HepG2 (cell line): ENCODE measurements around the gene TAL2. TPM values are rescaled to one million over a fixed set of nuclear protein-coding genes. Genes with fewer than 3 reads are reported as not detected.
A peak's percentile ranks its signal among the peaks of the same experiment; 100 is the strongest.

Experiments used
- ATAC-seq: fragments of 200-7000 bp; cut with Tn5 transposase; 3 replicates; pipeline ENCODE4 v1.9.1; 2020; ENCODE audit warnings: mild to moderate bottlenecking, moderate library complexity
- BruUV-seq: library from RNA; stranded (reverse); fragments of 400-500 nt; replicated peaks from 2 replicates; lab custom pipeline; 2021; lab: Mats Ljungman, UMichigan
- CTCF ChIA-PET: fragments of 300-600 bp; formaldehyde crosslinking; extraction: SDS; loops from one replicate; lab custom pipeline; 2021; ENCODE audit warnings: low total read pairs, inconsistent platforms, low intra/inter-chr PET ratio; lab: Yijun Ruan, JAX
- POLR2A ChIA-PET: fragments of 350-600 bp; sonication (Branson Sonifier 250); formaldehyde crosslinking; loops from one replicate; lab custom pipeline; 2020; ENCODE audit warnings: antibody characterized with exemption, inconsistent platforms; lab: Yijun Ruan, JAX
- DNase-seq: peaks from one replicate; pipeline ENCODE4 v3.0.0-alpha.2; 2015; ENCODE audit warnings: low spot score
- FAIRE-seq: peaks from 3 replicates; lab custom pipeline; 2011; peaks lifted over from hg19 to GRCh38; lab: Jason Lieb, UNC
- H2AFZ ChIP-seq: one replicate; pipeline ENCODE4 v1.6.1; 2011; ENCODE audit warnings: low read length, inconsistent platforms
- H3K27ac ChIP-seq: fragments of 300-600 bp; 3 replicates; pipeline ENCODE4 v1.8.0; 2011; ENCODE audit warnings: mixed run types, mild to moderate bottlenecking, mixed read lengths, low read length, inconsistent platforms; ENCODE audit not compliant: insufficient read depth; ENCODE audit errors: extremely low read length
- H3K27me3 ChIP-seq, 2 experiments: fragments of 200-600 bp in 1 of 2; 2 replicates in 1 of 2; 3 replicates in 1 of 2; pipeline versions ENCODE4 v1.6.0 to v1.8.0; 2011; ENCODE audit warnings: low read length in 2 of 2, mild to moderate bottlenecking in 2 of 2, moderate library complexity in 2 of 2, inconsistent platforms in 1 of 2; ENCODE audit not compliant: insufficient read depth in 2 of 2, control insufficient read depth in 1 of 2
- H3K36me3 ChIP-seq, 2 experiments: fragments of 200-600 bp in 1 of 2; replicated peaks in 1 of 2; 2 replicates in 1 of 2; 3 replicates in 1 of 2; pipeline versions ENCODE4 v1.5.1 to v1.8.0; 2011; ENCODE audit warnings: low read length in 2 of 2, inconsistent platforms in 1 of 2; ENCODE audit not compliant: insufficient read depth in 2 of 2, control insufficient read depth in 1 of 2
- H3K4me1 ChIP-seq: 2 replicates; pipeline ENCODE4 v1.5.1; 2012; ENCODE audit warnings: low read length, inconsistent platforms; ENCODE audit not compliant: insufficient read depth
- H3K4me2 ChIP-seq: 2 replicates; pipeline ENCODE4 v1.6.0; 2011; ENCODE audit warnings: low read depth, low read length, inconsistent platforms
- H3K4me3 ChIP-seq, 3 experiments: fragments of 200-600 bp in 1 of 3; sonication (generic), shearing (Covaris generic) in 1 of 3; replicated peaks in 1 of 3; 2 replicates each; pipeline ENCODE4 v1.5.1; 2011 to 2016; ENCODE audit warnings: low read length in 3 of 3, inconsistent platforms in 2 of 3, low read depth in 2 of 3, mild to moderate bottlenecking in 2 of 3, control low read depth in 1 of 3, mixed read lengths in 1 of 3; ENCODE audit not compliant: insufficient read depth in 1 of 3
- H3K79me2 ChIP-seq: one replicate; pipeline ENCODE4 v1.6.1; 2011; ENCODE audit warnings: low read length, inconsistent platforms; ENCODE audit not compliant: insufficient read depth
- H3K9ac ChIP-seq: 2 replicates; pipeline ENCODE4 v1.6.0; 2011; ENCODE audit warnings: mild to moderate bottlenecking, low read depth, low read length, inconsistent platforms; ENCODE audit not compliant: insufficient read depth
- H3K9me3 ChIP-seq: 2 replicates; pipeline ENCODE4 v1.5.1; 2012; ENCODE audit warnings: mild to moderate bottlenecking, low read length
- H4K20me1 ChIP-seq: 2 replicates; pipeline ENCODE4 v1.6.0; 2011; ENCODE audit warnings: inconsistent platforms, mild to moderate bottlenecking, low read length, moderate library complexity; ENCODE audit not compliant: insufficient read depth
- CCDC6 ChIP-seq: sonication (generic); formaldehyde crosslinking; IDR thresholded peaks from 2 replicates; pipeline ENCODE4 v1.8.1; 2022; ENCODE audit warnings: mild to moderate bottlenecking, missing genetic modification reagents, moderate library complexity
- IKZF4 ChIP-seq: sonication (generic); formaldehyde crosslinking; IDR thresholded peaks from 2 replicates; pipeline ENCODE4 v1.5.1; 2020; ENCODE audit warnings: borderline replicate concordance, mild to moderate bottlenecking, low read depth, missing genetic modification reagents; ENCODE audit errors: not compliant biosample characterization
- JUN ChIP-seq: sonication (generic); formaldehyde crosslinking; IDR thresholded peaks from 2 replicates; pipeline ENCODE4 v1.4.0; 2020; ENCODE audit warnings: mild to moderate bottlenecking, missing genetic modification reagents
- KAT8 ChIP-seq: IDR thresholded peaks from 2 replicates; pipeline ENCODE4 v1.6.1; 2016; ENCODE audit warnings: missing genetic modification reagents, missing compliant biosample characterization
- NFE2 ChIP-seq: sonication (generic); formaldehyde crosslinking; IDR thresholded peaks from 2 replicates; pipeline ENCODE4 v1.4.0; 2020; ENCODE audit warnings: missing genetic modification reagents
- PLRG1 ChIP-seq: fragments of 450-650 bp; conservative IDR thresholded peaks from 2 replicates; pipeline ENCODE4 v1.6.1; 2016
- PTBP1 ChIP-seq: fragments of 200-400 bp; formaldehyde crosslinking; IDR thresholded peaks from 2 replicates; pipeline ENCODE4 v1.6.1; 2018; ENCODE audit warnings: low read length, low read depth; ENCODE audit not compliant: poor library complexity, severe bottlenecking
- REST ChIP-seq, 2 experiments: IDR thresholded peaks; 2 replicates each; pipeline ENCODE4 v1.6.1; 2011 to 2012; ENCODE audit warnings: low read length in 2 of 2, borderline replicate concordance in 1 of 2, low read depth in 1 of 2, mild to moderate bottlenecking in 1 of 2, moderate library complexity in 1 of 2
- ZFP91 ChIP-seq: sonication (generic); formaldehyde crosslinking; IDR thresholded peaks from 2 replicates; pipeline ENCODE4 v1.9.0; 2022; ENCODE audit warnings: missing genetic modification reagents, mild to moderate bottlenecking, borderline replicate concordance
- ZNF33A ChIP-seq: sonication (generic); formaldehyde crosslinking; IDR thresholded peaks from 2 replicates; pipeline ENCODE4 v1.5.1; 2020; ENCODE audit warnings: missing genetic modification reagents, mild to moderate bottlenecking, moderate library complexity, borderline replicate concordance
- ZNF597 ChIP-seq: sonication (generic); formaldehyde crosslinking; IDR thresholded peaks from 2 replicates; pipeline ENCODE4 v1.5.0; 2020; ENCODE audit warnings: missing genetic modification reagents
- ZNF710 ChIP-seq: sonication (generic); formaldehyde crosslinking; IDR thresholded peaks from 2 replicates; pipeline ENCODE4 v1.5.0; 2020; ENCODE audit warnings: mild to moderate bottlenecking, missing genetic modification reagents, borderline replicate concordance
- ZNF775 ChIP-seq: sonication (generic); formaldehyde crosslinking; IDR thresholded peaks from 2 replicates; pipeline ENCODE4 v1.4.0; 2020; ENCODE audit warnings: missing genetic modification reagents, mild to moderate bottlenecking, moderate library complexity, borderline replicate concordance
- ZNF83 ChIP-seq: sonication (generic); formaldehyde crosslinking; IDR thresholded peaks from 2 replicates; pipeline ENCODE4 v1.4.0; 2020; ENCODE audit warnings: missing genetic modification reagents, mild to moderate bottlenecking, borderline replicate concordance
- WGBS: methylation state at CpG from one replicate; pipeline ENCODE4 v1.1.6; 2017; ENCODE audit warnings: low lambda C conversion rate; 5-methylcytosine and 5-hydroxymethylcytosine counted together
- in situ Hi-C: cut with HindIII; loops from 2 replicates; pipeline ENCODE4 v1.10.0; 2017; ENCODE audit warnings: low pct_unique_long_range_greater_than_20kb; ENCODE audit not compliant: extremely low pct_ligation_motif_present
- intact Hi-C: fragments of 100-400 bp; cut with micrococcal nuclease; formaldehyde crosslinking; loops from one replicate; pipeline ENCODE4 v1.10.0; 2022; ENCODE audit not compliant: unreplicated experiment
- polyA plus RNA-seq, 8 experiments: library from polyadenylated mRNA; depleted of rRNA in 3 of 8; stranded (reverse) in 7 of 8; unstranded in 1 of 8; fragments of >200 nt; fragmentation: Illumina TruSeq in 4 of 8; extraction: Trizol in 4 of 8; gene quantifications; 2 replicates each; pipeline versions ENCODE4 v1.2.1 to v1.2.3, GENCODE V29; 2011 to 2016; ENCODE audit warnings: low read depth in 4 of 8, missing spikeins in 1 of 8, mixed read lengths in 1 of 8; ENCODE audit not compliant: insufficient read depth in 1 of 8
- total RNA-seq, 5 experiments: library from RNA; depleted of rRNA; stranded (reverse); fragments of >200 nt; fragmentation: Illumina TruSeq; extraction: Trizol; gene quantifications; 2 replicates each; pipeline ENCODE4 v1.2.3, GENCODE V29; 2016; ENCODE audit warnings: low read depth in 1 of 5

The TAL2 gene
- total and polyA plus RNA-seq, 2 of the 13 experiments (the other 11 are each of a cell fraction or from before 2014, with no cell fraction given) = 0.22 TPM; not detected in 1

GRCh38 chr9:105679257-105680022 is 17.2 kb downstream of the TAL2 start:
- ATAC-seq (peak; percentile 90), DNase-seq (peak; percentile 89), FAIRE-seq (peak; percentile 56)
- Histone ChIP-seq H3K4me3 (peak overlapping the region in 2 of 3 experiments; percentile 10 to 22; a peak in 3 of 6 replicates), H3K9me3 (no peaks in the 10 kb centered on the region), H3K4me2 (peak overlapping the region; percentile 65), H3K4me1 (peaks cover 30% of the 10 kb centered on the region), H2AFZ (no peak overlapping the region), H3K27me3 (no peaks in the 10 kb centered on the region; a peak in 1 of 5 replicates), H3K9ac (no peak overlapping the region; the same call in 1 of the 2 replicates), H3K36me3 (no peaks in the 10 kb centered on the region), H3K27ac (no peak overlapping the region), H4K20me1 (no peaks in the 10 kb centered on the region), H3K79me2 (no peaks in the 10 kb centered on the region)
- in situ Hi-C loops (no loop called here), intact Hi-C loops (loop anchor here (5.0 kb wide), 1 partner anchor 47 kb away; no protein-coding TSS in a partner anchor)
- 0% methylated on average over 8 of the region's 8 CpGs for WGBS
- ChIA-PET CTCF (no interaction called here), POLR2A (interaction anchor here (1.4 kb wide), 1 partner anchor 15 kb away, joined by 6 read pairs; the partner anchor contains the start of gene TMEM38B)
- BruUV-seq = no TSS peak
- TF ChIP-seq JUN (no peak), ZNF33A (CRISPR knock-in tag) (no peak), ZNF597 (no peak), IKZF4 (CRISPR knock-in tag) (no peak), PLRG1 (no peak), KAT8 (CRISPR knock-in tag) (no peak), NFE2 (CRISPR knock-in tag) (no peak), ZFP91 (CRISPR knock-in tag) (no peak), ZNF775 (CRISPR knock-in tag) (no peak), ZNF710 (no peak), PTBP1 (no peak), ZNF83 (CRISPR knock-in tag) (no peak), REST (IDR thresholded peaks at IDR 0.05; ENCODE audit: borderline replicate concordance in 1 of 2, low read depth in 1 of 2, low read length in 2 of 2) (no peak), CCDC6 (CRISPR knock-in tag) (no peak)
